HG02885 (cell line): Measurements from ENCODE around the gene EIF3L.

ENCODE experiments used
- ATAC-seq: cut with Tn5 transposase; IDR thresholded peaks from one replicate; pipeline ENCODE4 v1.9.1; 2021; ENCODE audit warnings: mild to moderate bottlenecking; ENCODE audit not compliant: unreplicated experiment, poor library complexity

EIF3L gene

GRCh38 chr22:37850801-37851200 lies 1.6 kb downstream of the EIF3L start:
- ATAC-seq, result no peak

- no peak for ATAC-seq
Measured at GRCh38 chr22:37852418-37852817, 3.2 kb downstream of the EIF3L start.

GRCh38 chr22:37854946-37855345 lies 5.7 kb downstream of the EIF3L start:
- no peak for ATAC-seq

- ATAC-seq, result no peak
Measured at GRCh38 chr22:37855462-37855861, 6.2 kb downstream of the EIF3L start.

- no peak for ATAC-seq
Measured at GRCh38 chr22:37860796-37861421, 11.7 kb downstream of the EIF3L start.

GRCh38 chr22:37862570-37863325 lies 13.5 kb downstream of the EIF3L start:
- ATAC-seq, result no peak

- no peak for ATAC-seq
Measured at GRCh38 chr22:37865510-37865909, 16.3 kb downstream of the EIF3L start.

- ATAC-seq, result no peak
Measured at GRCh38 chr22:37870273-37870672, 21.1 kb downstream of the EIF3L start.

GRCh38 chr22:37880668-37881440 lies 31.6 kb downstream of the EIF3L start:
- no peak for ATAC-seq

- ATAC-seq, result no peak
Measured at GRCh38 chr22:37884420-37884819, 35.2 kb downstream of the EIF3L start.

GRCh38 chr22:37887584-37888378 lies 38.6 kb downstream of the EIF3L start:
- ATAC-seq, result no peak

- ATAC-seq, result no peak
Measured at GRCh38 chr22:37891926-37892325, 42.7 kb downstream of the EIF3L start.

- ATAC-seq, result no peak
Measured at GRCh38 chr22:37892566-37893335, 43.5 kb downstream of the EIF3L start.

- no peak for ATAC-seq
Measured at GRCh38 chr22:37893583-37893983, 44.4 kb downstream of the EIF3L start.

GRCh38 chr22:37894939-37895670 lies 45.9 kb downstream of the EIF3L start:
- ATAC-seq, result no peak

GRCh38 chr22:37896181-37896592 lies 47.0 kb downstream of the EIF3L start:
- ATAC-seq, result no peak

GRCh38 chr22:37896939-37897338 lies 47.7 kb downstream of the EIF3L start:
- no peak for ATAC-seq

- ATAC-seq, result no peak
Measured at GRCh38 chr22:37897807-37898206, 48.6 kb downstream of the EIF3L start.
